Germinal center (tissue), 1 donor: ENCODE results near the gene CLDN1.
"Not testable (repeated sequence)": the region's sequence is repeated elsewhere in the genome, so short reads cannot be mapped to it uniquely, and the experiment has no call there.

Experiments used
- DNase-seq: peaks from one replicate; pipeline ENCODE4 v3.0.0; 2012; ENCODE audit warnings: mixed read lengths, low spot score

The CLDN1 gene

DNA sequence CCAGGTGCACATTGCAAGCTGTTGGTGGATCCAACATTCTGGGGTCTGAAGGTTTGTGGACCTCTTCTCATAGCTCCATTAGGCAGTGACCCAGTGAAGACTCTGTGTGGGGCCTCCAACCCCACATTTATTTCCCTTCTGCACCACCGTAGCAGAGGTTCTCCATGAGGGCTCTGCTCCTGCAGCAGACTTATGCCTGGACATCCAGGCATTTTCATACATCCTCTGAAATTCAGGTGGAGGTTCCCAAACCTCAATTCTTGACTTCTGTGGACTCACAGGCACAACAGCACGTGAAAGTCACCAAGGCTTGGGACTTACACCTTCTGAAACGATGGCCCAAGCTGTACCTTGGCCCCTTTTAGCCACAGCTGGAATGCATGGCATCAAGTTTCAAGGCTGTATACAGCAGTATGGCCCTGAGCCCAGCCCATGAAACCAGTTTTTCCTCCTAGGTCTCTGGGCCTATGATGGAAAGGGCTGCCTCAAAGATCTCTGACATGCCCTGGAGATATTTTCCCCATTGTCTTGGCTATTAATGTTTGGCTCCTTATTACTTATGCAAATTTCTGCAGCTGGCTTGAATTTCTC lies 30.2 kb downstream of the CLDN1 start:
- DNase-seq, result no peak

DNA sequence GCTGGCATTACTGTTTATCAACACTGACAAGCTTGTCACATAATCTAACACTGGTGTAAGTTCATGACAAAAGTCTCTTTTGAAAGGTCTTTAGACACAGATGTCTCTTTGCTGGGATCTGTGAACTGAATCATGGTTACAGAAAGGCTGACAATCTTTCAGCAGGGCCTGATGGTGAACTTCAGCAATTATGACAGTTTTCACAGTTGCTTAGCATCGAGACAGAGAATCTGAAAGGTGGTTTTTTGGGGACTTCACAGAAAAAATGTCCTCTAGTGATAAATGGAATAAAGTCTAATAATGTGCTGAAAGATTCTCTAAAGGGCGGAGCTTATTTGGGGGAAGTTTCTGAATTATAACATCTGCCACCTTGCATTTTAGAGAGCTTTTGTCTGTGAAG lies 32.3 kb downstream of the CLDN1 start:
- DNase-seq, result no peak

GRCh38 chr3:190288836-190289235 lies 33.4 kb downstream of the CLDN1 start:
- DNase-seq, result no peak

DNA sequence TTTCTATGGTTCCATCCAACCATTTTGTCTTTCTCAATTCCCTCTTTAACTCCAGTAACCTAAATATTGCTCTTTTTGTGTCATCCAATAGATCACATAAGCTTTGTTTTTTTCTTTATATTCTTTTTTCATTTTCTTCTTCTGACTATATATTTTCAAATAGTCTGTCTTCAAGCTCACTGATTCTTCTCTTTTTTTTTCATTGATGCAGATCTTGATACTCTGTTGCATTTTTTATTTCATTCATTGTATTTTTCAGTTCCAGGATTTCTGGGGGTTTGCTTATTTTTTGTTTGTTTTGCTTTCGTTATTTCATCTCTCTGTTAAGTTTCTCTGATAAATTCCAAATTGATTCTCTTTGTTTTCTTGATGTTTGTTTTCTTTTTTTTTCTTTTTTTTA lies 36.2 kb downstream of the CLDN1 start:
- DNase-seq, result no peak

DNA sequence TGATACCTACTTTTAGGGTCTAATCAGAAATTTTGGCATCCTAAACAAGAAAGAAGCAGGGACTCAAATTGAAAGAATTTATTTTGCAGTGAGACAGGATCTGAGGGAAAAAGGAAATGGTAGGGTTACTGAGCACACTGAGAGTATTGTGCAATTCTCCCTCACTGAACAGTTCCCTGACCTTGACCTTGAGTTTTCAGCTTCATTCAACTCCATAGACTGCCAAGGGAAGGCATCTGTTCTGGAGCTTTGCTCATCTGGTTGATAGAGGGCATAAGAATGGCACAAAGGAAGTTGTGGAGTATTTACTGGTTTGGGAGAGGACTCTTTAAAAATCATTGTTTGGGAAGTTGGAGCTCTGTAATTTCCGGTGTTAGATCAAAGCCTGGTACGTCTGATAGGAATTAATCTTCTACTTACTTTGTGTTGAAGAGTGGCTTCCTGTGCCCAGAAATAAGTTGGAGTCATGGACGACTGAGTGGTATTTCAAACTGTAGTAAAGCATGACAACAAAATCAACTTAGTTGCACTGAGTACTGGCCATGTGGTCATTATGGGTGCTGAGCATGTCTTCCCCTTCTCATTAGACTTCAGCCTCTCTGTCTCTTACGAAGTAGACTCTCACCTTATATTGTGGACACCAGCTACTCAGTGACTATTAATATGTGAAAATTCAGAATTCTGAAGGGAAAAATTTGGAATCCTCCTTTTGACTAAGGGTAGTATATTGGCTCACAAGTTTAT lies 40.8 kb downstream of the CLDN1 start:
- no peak for DNase-seq

DNA sequence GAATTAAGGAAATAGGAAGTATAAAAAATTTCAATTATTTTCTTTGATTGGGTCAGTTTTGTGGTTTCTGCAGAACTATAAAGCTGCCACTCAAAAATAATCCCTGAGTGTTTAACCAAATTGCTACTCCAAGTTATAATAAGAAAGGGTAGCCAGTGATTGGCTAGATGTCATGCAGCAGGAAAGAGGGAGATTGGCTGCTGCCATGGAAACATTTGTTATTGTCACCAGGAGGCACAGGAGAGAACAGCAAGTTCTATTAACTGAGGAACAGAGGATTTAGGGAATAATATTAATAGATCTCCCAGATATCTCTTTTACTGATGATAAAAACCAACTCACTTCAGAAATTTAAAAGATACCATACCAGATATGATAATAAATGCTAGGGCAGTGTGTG lies 42.6 kb downstream of the CLDN1 start:
- no peak for DNase-seq

DNA sequence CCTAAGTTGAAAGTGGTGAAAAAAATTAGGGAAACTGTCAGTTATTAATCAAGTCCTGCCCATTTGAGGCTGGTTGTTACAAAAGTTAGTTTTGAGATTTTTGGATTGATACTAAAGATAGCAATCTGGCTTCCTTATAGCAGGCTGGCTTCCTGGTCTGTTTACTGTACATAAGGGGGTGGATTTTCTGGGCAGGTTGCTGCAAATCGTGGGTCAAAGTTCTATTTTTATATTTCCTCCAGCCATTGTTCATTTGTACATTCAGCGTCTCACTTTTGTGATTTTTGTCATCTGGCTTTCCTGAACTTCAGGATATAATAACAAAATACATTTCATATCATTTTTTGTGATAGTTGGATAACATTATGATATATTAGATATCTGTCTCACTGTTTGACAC lies 49.5 kb downstream of the CLDN1 start:
- DNase-seq, result no peak

DNA sequence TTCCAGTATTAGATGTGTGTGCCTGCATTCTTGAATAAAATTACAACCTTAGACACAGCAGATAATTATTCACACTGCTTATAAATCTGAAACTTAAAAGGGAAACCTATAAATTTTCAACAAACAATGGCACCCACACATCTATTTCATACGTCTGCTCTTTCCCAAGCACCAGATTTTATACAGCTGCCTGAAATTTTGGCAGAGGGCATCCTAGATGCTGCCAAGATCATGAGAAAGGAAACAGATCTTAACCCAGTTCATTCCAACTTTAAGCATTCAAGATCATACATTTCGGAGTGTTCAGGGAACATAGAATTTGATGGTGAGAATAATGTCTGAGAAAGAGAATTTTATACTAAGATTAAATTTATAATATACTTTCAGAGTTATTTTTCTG lies 53.1 kb downstream of the CLDN1 start:
- no peak for DNase-seq

- DNase-seq, result not testable (repeated sequence)
These were observed 54.8 kb downstream of the CLDN1 start for GRCh38 chr3:190267464-190267863.

GRCh38 chr3:190266913-190267290 lies 55.3 kb downstream of the CLDN1 start:
- DNase-seq, result no peak

DNA sequence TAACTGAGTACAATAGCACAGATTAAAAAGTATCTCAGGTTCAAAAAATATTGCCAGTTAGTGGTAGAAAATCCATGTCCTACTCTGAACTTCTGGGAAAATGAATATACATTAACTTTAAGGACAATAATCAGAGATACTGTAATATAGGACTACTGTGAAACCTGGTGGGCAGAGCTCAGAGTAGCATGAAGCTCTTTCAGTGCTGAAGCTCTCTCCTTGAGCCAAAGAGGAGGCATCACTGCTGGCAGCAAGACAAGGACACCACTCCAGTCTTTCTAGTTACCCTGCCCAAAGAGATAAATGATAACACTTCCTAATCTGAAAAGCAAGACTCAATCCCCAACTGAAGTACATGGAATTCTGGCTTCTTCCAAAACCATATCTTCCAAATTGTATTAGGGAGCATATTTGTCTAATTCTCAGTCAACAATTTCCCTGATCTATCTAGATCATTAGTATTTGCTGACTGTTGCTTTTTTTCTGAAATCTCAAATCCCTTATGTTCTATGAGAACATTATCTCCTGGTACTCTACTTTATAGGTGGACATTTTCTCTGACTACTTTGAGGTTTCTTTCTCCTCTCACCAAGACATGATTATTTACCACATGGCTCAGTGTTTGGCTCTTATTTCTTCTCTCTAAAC lies 55.9 kb downstream of the CLDN1 start:
- DNase-seq, result no peak

GRCh38 chr3:190265796-190266195 lies 56.5 kb downstream of the CLDN1 start:
- DNase-seq, result no peak

GRCh38 chr3:190265126-190265525 lies 57.1 kb downstream of the CLDN1 start:
- no peak for DNase-seq

GRCh38 chr3:190261740-190262139 lies 60.5 kb downstream of the CLDN1 start:
- no peak for DNase-seq

GRCh38 chr3:190261015-190261414 lies 61.2 kb downstream of the CLDN1 start:
- no peak for DNase-seq

DNA sequence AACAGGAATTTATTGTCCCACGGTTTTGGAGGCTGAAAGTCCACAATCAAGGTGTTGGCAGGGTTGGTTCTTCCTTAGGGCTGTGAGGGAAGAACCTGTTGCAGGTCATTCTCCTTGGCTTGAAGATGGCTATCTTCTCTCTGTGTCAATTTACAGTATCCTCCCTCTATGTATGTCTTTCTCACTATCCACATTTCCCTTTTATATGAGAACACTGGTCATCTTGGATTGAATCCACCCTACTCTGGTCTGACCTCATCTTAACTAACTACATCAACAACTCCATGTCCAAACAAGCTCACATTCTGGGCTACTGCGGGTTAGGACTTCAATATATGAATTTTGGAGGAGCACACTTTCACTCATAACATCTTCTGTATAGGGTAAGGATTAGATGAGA lies 61.9 kb downstream of the CLDN1 start:
- no peak for DNase-seq

- DNase-seq, result no peak
These were observed 63.6 kb downstream of the CLDN1 start for GRCh38 chr3:190258634-190259033.
